Heart right ventricle (tissue), 16 donors: ENCODE measurements around the gene CD4. TPM values are rescaled to one million over a fixed set of nuclear protein-coding genes. Genes with fewer than 3 reads are reported as not detected.

Experiments
- ATAC-seq, 8 donors: fragments of 200-7000 bp; cut with Tn5 transposase; one replicate each; pipeline ENCODE4 v1.9.1; 2020; ENCODE audit warnings: mild to moderate bottlenecking in 8 of 8, moderate library complexity in 8 of 8, moderate number of reproducible peaks in 1 of 8
- DNase-seq, 2 donors: peaks; one replicate each; pipeline ENCODE4 v3.0.0-alpha.2; 2020
- H3K27ac ChIP-seq, 10 donors: fragments of 200-600 bp; sonication (generic) in 2 of 10; one replicate each; pipeline versions ENCODE4 v1.5.0 to v1.8.0; 2020 to 2022; ENCODE audit warnings: mild to moderate bottlenecking in 3 of 10
- H3K27me3 ChIP-seq, 7 donors: fragments of 200-600 bp; one replicate each; pipeline ENCODE4 v1.8.0; 2021 to 2022; ENCODE audit warnings: mild to moderate bottlenecking in 2 of 7
- H3K36me3 ChIP-seq, 9 donors: fragments of 200-600 bp; sonication (generic) in 1 of 9; one replicate each; pipeline versions ENCODE4 v1.5.0 to v1.8.0; 2020 to 2022; ENCODE audit warnings: mild to moderate bottlenecking in 2 of 9
- H3K4me1 ChIP-seq, 9 donors: fragments of 200-600 bp; sonication (generic) in 1 of 9; one replicate each; pipeline versions ENCODE4 v1.5.0 to v1.8.0; 2020 to 2022; ENCODE audit warnings: mild to moderate bottlenecking in 4 of 9
- H3K4me3 ChIP-seq, 10 donors: fragments of 200-600 bp; sonication (generic) in 2 of 10; one replicate each; pipeline versions ENCODE4 v1.5.0 to v1.8.0; 2020 to 2022; ENCODE audit warnings: mild to moderate bottlenecking in 7 of 10, moderate library complexity in 2 of 10
- H3K9me3 ChIP-seq, 11 donors: fragments of 200-600 bp in 10 of 11; sonication (generic) in 2 of 11; one replicate each; pipeline versions ENCODE4 v1.5.0 to v1.8.0; 2013 to 2022; ENCODE audit warnings: mild to moderate bottlenecking in 2 of 11, control low read depth in 1 of 11, moderate library complexity in 1 of 11
- CTCF ChIP-seq, 9 donors: fragments of 200-600 bp; sonication (generic) in 2 of 9; IDR thresholded peaks; one replicate each; pipeline versions ENCODE4 v1.5.0 to v1.8.0; 2021 to 2022; ENCODE audit warnings: antibody characterized with exemption in 9 of 9, mild to moderate bottlenecking in 5 of 9, moderate library complexity in 1 of 9
- WGBS, 2 donors: extraction: QIAGEN DNeasy Blood & Tissue Kit; methylation state at CpG; one replicate each; pipeline ENCODE4 v1.1.7; 2013; ENCODE audit warnings: inconsistent platforms in 1 of 2; 5-methylcytosine and 5-hydroxymethylcytosine counted together
- intact Hi-C, 10 donors: fragments of 100-400 bp; cut with DNase I; formaldehyde crosslinking; loops; one replicate each; pipeline versions ENCODE4 v1.11.1 to v1.14.2; 2022
- polyA plus RNA-seq, 2 donors: library from polyadenylated mRNA; stranded (reverse); fragments of 200-250 nt; gene quantifications; one replicate each; pipeline ENCODE4 v1.2.3, GENCODE V29; 2013
- total RNA-seq, 10 donors: library from RNA; stranded (reverse); fragmentation: NEBNext Ultra II Directional in 3 of 10; extraction: Animal tissue kit (Norgen Biotek cat#: 25700) in 3 of 10; gene quantifications; one replicate each; pipeline versions ENCODE4 v1.2.1 to v1.2.4, GENCODE V29; 2021 to 2023
- donor health status: Arrhythmogenic right ventricular cardiomyopathy.
- donor health status: ischemic (EF 13 %, LVEDD 7.1; RV severe dilation, severe dysfunction).
- donor health status: healthy with polysubstance abuse.
- donor health status: DM: no; HTN: yes; CAD: no.
- donor health status: DM: no; HTN: no; CAD: no.
- donor health status: ischemic (EF 25% LVEDD 6.9; RV normal size, moderate dysfunction).
- donor health status: ischemic (EF 25% LVEDD 5.7; RV mildly dilated, moderate dysfunction).
- donor health status: healthy.
- donor health status: DM: yes; HTN: yes; CAD: no.
- donor health status: Ischemic cardiomyopathy.
- donor health status: ischemic (EF 35%, LVEDD 5.7; RV mildly dilated, moderate dysfunction).
- donor health status: nonischemic (EF 11% LVEDD 7.7; RV severe dilation, severe dysfunction).
- donor health status: DM: yes; HTN: yes; CAD: no.
- donor health status: PGD.
- donor health status: ischemic (EF 29% LVEDD 5.4; RV normal size, mild dysfunction).
- donor health status: nonischemic (EF 23%, LVEDD 6.1; RV moderate dilation, normal function).

CD4 gene
- total and polyA plus RNA-seq, 12 donors: 2.6 to 44.3 (median 4.2) TPM

GRCh38 chr12:6799147-6799546 is 9.8 kb downstream of the CD4 start:
- Histone ChIP-seq H3K9me3 (no peaks in the 10 kb centered on the region), H3K4me3 (no peak overlapping the region), H3K27me3 (peaks cover 0 to 4% (median 0%) of the 10 kb centered on the region in 7 donors), H3K27ac (no peak overlapping the region), H3K36me3 (peaks cover 0 to 61% (median 0%) of the 10 kb centered on the region in 9 donors), H3K4me1 (no peaks in the 10 kb centered on the region)
- intact Hi-C loops: no loop called here
- DNase-seq (no peak), ATAC-seq (no peak)
- 86 to 88% methylated on average over 5 of the region's 5 CpGs for WGBS, 2 donors
- TF ChIP-seq CTCF (IDR thresholded peaks at IDR 0.05): no peak

GRCh38 chr12:6807170-6807569 is 17.8 kb downstream of the CD4 start:
- Histone ChIP-seq H3K9me3 (no peaks in the 10 kb centered on the region), H3K27ac (no peak overlapping the region), H3K4me3 (no peak overlapping the region), H3K4me1 (peaks cover 0 to 4% (median 0%) of the 10 kb centered on the region in 9 donors), H3K27me3 (no peaks in the 10 kb centered on the region), H3K36me3 (peaks cover 0 to 12% (median 0%) of the 10 kb centered on the region in 9 donors)
- intact Hi-C loops: no loop called here
- no peak for TF ChIP-seq CTCF (IDR thresholded peaks at IDR 0.05)
- ATAC-seq (no peak), DNase-seq (no peak)
- 87 to 89% methylated on average over 1 of the region's 1 CpG for WGBS, 2 donors

DNA sequence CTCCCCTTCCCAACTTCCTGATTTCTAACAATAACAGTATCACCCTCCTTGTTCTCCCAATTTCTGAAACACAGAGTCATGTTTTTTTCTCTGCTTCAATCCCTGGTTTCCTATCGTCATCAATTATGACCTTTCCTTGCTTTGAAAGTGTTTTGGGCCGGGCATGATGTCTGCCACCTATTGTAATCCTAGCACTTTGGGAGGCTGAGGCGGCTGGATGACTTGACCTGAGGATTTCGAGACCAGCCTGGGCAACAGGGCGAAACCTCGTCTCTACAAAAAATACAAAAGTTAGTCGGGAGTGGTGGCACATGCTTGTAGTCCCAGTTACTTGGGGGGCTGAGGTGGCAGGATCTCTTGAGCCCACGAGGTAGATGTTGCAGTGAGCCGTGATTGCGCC is 19.7 kb downstream of the CD4 start:
- Histone ChIP-seq H3K4me3 (no peak overlapping the region), H3K27ac (no peak overlapping the region), H3K27me3 (peaks cover 0 to 2% (median 0%) of the 10 kb centered on the region in 7 donors), H3K4me1 (peaks cover 0 to 7% (median 0%) of the 10 kb centered on the region in 9 donors), H3K36me3 (peaks cover 0 to 3% (median 0%) of the 10 kb centered on the region in 9 donors), H3K9me3 (no peaks in the 10 kb centered on the region)
- WGBS, 2 donors: 82% methylated on average over 10 of the region's 10 CpGs
- DNase-seq (no peak), ATAC-seq (no peak)
- no peak for TF ChIP-seq CTCF (IDR thresholded peaks at IDR 0.05)
- intact Hi-C loops: no loop called here

- intact Hi-C loops: no loop called here
- DNase-seq (no peak), ATAC-seq (no peak)
- no peak overlapping the region for H3K27ac ChIP-seq
- WGBS, 2 donors: 77 to 93% methylated on average over 1 of the region's 1 CpG
- peaks cover 0 to 3% (median 0%) of the 10 kb centered on the region in 9 donors for H3K36me3 ChIP-seq
- H3K4me3 ChIP-seq: no peak overlapping the region
- no peak for TF ChIP-seq CTCF (IDR thresholded peaks at IDR 0.05)
- peaks cover 0 to 7% (median 0%) of the 10 kb centered on the region in 9 donors for H3K4me1 ChIP-seq
- no peaks in the 10 kb centered on the region for H3K9me3 ChIP-seq
- H3K27me3 ChIP-seq: peaks cover 0 to 13% (median 0%) of the 10 kb centered on the region in 7 donors
Measured at GRCh38 chr12:6810758-6811157, 21.4 kb downstream of the CD4 start.
